HepG2 (cell line): ENCODE measurements around the gene NAPG. TPM values are rescaled to one million over a fixed set of nuclear protein-coding genes. Genes with fewer than 3 reads are reported as not detected.

Source experiments
- ATAC-seq: fragments of 200-7000 bp; cut with Tn5 transposase; 3 replicates; pipeline ENCODE4 v1.9.1; 2020; ENCODE audit warnings: mild to moderate bottlenecking, moderate library complexity
- BruUV-seq: library from RNA; stranded (reverse); fragments of 400-500 nt; replicated peaks from 2 replicates; lab custom pipeline; 2021; lab: Mats Ljungman, UMichigan
- CTCF ChIA-PET: fragments of 300-600 bp; formaldehyde crosslinking; extraction: SDS; loops from one replicate; lab custom pipeline; 2021; ENCODE audit warnings: low total read pairs, inconsistent platforms, low intra/inter-chr PET ratio; lab: Yijun Ruan, JAX
- POLR2A ChIA-PET: fragments of 350-600 bp; sonication (Branson Sonifier 250); formaldehyde crosslinking; loops from one replicate; lab custom pipeline; 2020; ENCODE audit warnings: antibody characterized with exemption, inconsistent platforms; lab: Yijun Ruan, JAX
- DNase-seq: peaks from one replicate; pipeline ENCODE4 v3.0.0-alpha.2; 2015; ENCODE audit warnings: low spot score
- FAIRE-seq: peaks from 3 replicates; lab custom pipeline; 2011; peaks lifted over from hg19 to GRCh38; lab: Jason Lieb, UNC
- H2AFZ ChIP-seq: one replicate; pipeline ENCODE4 v1.6.1; 2011; ENCODE audit warnings: low read length, inconsistent platforms
- H3K27ac ChIP-seq: fragments of 300-600 bp; 3 replicates; pipeline ENCODE4 v1.8.0; 2011; ENCODE audit warnings: mixed run types, mild to moderate bottlenecking, mixed read lengths, low read length, inconsistent platforms; ENCODE audit not compliant: insufficient read depth; ENCODE audit errors: extremely low read length
- H3K27me3 ChIP-seq, 2 experiments: fragments of 200-600 bp in 1 of 2; 2 replicates in 1 of 2; 3 replicates in 1 of 2; pipeline versions ENCODE4 v1.6.0 to v1.8.0; 2011; ENCODE audit warnings: low read length in 2 of 2, mild to moderate bottlenecking in 2 of 2, moderate library complexity in 2 of 2, inconsistent platforms in 1 of 2; ENCODE audit not compliant: insufficient read depth in 2 of 2, control insufficient read depth in 1 of 2
- H3K36me3 ChIP-seq, 2 experiments: fragments of 200-600 bp in 1 of 2; replicated peaks in 1 of 2; 2 replicates in 1 of 2; 3 replicates in 1 of 2; pipeline versions ENCODE4 v1.5.1 to v1.8.0; 2011; ENCODE audit warnings: low read length in 2 of 2, inconsistent platforms in 1 of 2; ENCODE audit not compliant: insufficient read depth in 2 of 2, control insufficient read depth in 1 of 2
- H3K4me1 ChIP-seq: 2 replicates; pipeline ENCODE4 v1.5.1; 2012; ENCODE audit warnings: low read length, inconsistent platforms; ENCODE audit not compliant: insufficient read depth
- H3K4me2 ChIP-seq: 2 replicates; pipeline ENCODE4 v1.6.0; 2011; ENCODE audit warnings: low read depth, low read length, inconsistent platforms
- H3K4me3 ChIP-seq, 3 experiments: fragments of 200-600 bp in 1 of 3; sonication (generic), shearing (Covaris generic) in 1 of 3; replicated peaks in 1 of 3; 2 replicates each; pipeline ENCODE4 v1.5.1; 2011 to 2016; ENCODE audit warnings: low read length in 3 of 3, inconsistent platforms in 2 of 3, low read depth in 2 of 3, mild to moderate bottlenecking in 2 of 3, control low read depth in 1 of 3, mixed read lengths in 1 of 3; ENCODE audit not compliant: insufficient read depth in 1 of 3
- H3K79me2 ChIP-seq: one replicate; pipeline ENCODE4 v1.6.1; 2011; ENCODE audit warnings: low read length, inconsistent platforms; ENCODE audit not compliant: insufficient read depth
- H3K9ac ChIP-seq: 2 replicates; pipeline ENCODE4 v1.6.0; 2011; ENCODE audit warnings: mild to moderate bottlenecking, low read depth, low read length, inconsistent platforms; ENCODE audit not compliant: insufficient read depth
- H3K9me3 ChIP-seq: 2 replicates; pipeline ENCODE4 v1.5.1; 2012; ENCODE audit warnings: mild to moderate bottlenecking, low read length
- H4K20me1 ChIP-seq: 2 replicates; pipeline ENCODE4 v1.6.0; 2011; ENCODE audit warnings: inconsistent platforms, mild to moderate bottlenecking, low read length, moderate library complexity; ENCODE audit not compliant: insufficient read depth
- ELF4 ChIP-seq: sonication (generic); formaldehyde crosslinking; IDR thresholded peaks from 2 replicates; pipeline ENCODE4 v1.5.0; 2020; ENCODE audit warnings: missing genetic modification reagents, mild to moderate bottlenecking, moderate library complexity, borderline replicate concordance
- HNF4A ChIP-seq: sonication (generic); formaldehyde crosslinking; IDR thresholded peaks from 2 replicates; pipeline ENCODE4 v1.4.0; 2020; ENCODE audit warnings: missing genetic modification reagents
- JARID2 ChIP-seq: sonication (generic); formaldehyde crosslinking; IDR thresholded peaks from 2 replicates; pipeline ENCODE4 v1.8.1; 2023; ENCODE audit warnings: missing genetic modification reagents, inconsistent platforms; ENCODE audit not compliant: insufficient replicate concordance
- NKX3-1 ChIP-seq: sonication (generic); formaldehyde crosslinking; IDR thresholded peaks from 2 replicates; pipeline ENCODE4 v1.5.0; 2020; ENCODE audit warnings: missing genetic modification reagents
- PAWR ChIP-seq: sonication (generic); formaldehyde crosslinking; IDR thresholded peaks from 2 replicates; pipeline ENCODE4 v1.4.0; 2020; ENCODE audit warnings: missing genetic modification reagents, mild to moderate bottlenecking, borderline replicate concordance
- RBM22 ChIP-seq: fragments of 200-400 bp; formaldehyde crosslinking; optimal IDR thresholded peaks from 2 replicates; pipeline ENCODE3; 2017; ENCODE audit warnings: mild to moderate bottlenecking, low read length, moderate library complexity
- SP5 ChIP-seq: IDR thresholded peaks from 2 replicates; pipeline ENCODE4 v1.6.1; 2016; ENCODE audit warnings: low read depth, borderline replicate concordance
- ZNF382 ChIP-seq: sonication (generic); formaldehyde crosslinking; IDR thresholded peaks from 2 replicates; pipeline ENCODE4 v1.5.0; 2020; ENCODE audit warnings: missing genetic modification reagents, mild to moderate bottlenecking, borderline replicate concordance
- ZNF557 ChIP-seq: sonication (generic); formaldehyde crosslinking; IDR thresholded peaks from 2 replicates; pipeline ENCODE4 v1.4.0; 2020; ENCODE audit warnings: missing genetic modification reagents
- ZNF564 ChIP-seq: sonication (generic); formaldehyde crosslinking; IDR thresholded peaks from 2 replicates; pipeline ENCODE4 v1.8.1; 2023; ENCODE audit warnings: mild to moderate bottlenecking, missing genetic modification reagents
- ZNF644 ChIP-seq: IDR thresholded peaks from 2 replicates; pipeline ENCODE4 v1.6.1; 2016; ENCODE audit warnings: low read depth
- ZNF652 ChIP-seq: IDR thresholded peaks from 2 replicates; pipeline ENCODE4 v1.6.1; 2016; ENCODE audit warnings: low read depth, borderline replicate concordance
- WGBS: methylation state at CpG from one replicate; pipeline ENCODE4 v1.1.6; 2017; ENCODE audit warnings: low lambda C conversion rate; 5-methylcytosine and 5-hydroxymethylcytosine counted together
- in situ Hi-C: cut with HindIII; loops from 2 replicates; pipeline ENCODE4 v1.10.0; 2017; ENCODE audit warnings: low pct_unique_long_range_greater_than_20kb; ENCODE audit not compliant: extremely low pct_ligation_motif_present
- intact Hi-C: fragments of 100-400 bp; cut with micrococcal nuclease; formaldehyde crosslinking; loops from one replicate; pipeline ENCODE4 v1.10.0; 2022; ENCODE audit not compliant: unreplicated experiment
- polyA plus RNA-seq, 8 experiments: library from polyadenylated mRNA; depleted of rRNA in 3 of 8; stranded (reverse) in 7 of 8; unstranded in 1 of 8; fragments of >200 nt; fragmentation: Illumina TruSeq in 4 of 8; extraction: Trizol in 4 of 8; gene quantifications; 2 replicates each; pipeline versions ENCODE4 v1.2.1 to v1.2.3, GENCODE V29; 2011 to 2016; ENCODE audit warnings: low read depth in 4 of 8, missing spikeins in 1 of 8, mixed read lengths in 1 of 8; ENCODE audit not compliant: insufficient read depth in 1 of 8
- total RNA-seq, 5 experiments: library from RNA; depleted of rRNA; stranded (reverse); fragments of >200 nt; fragmentation: Illumina TruSeq; extraction: Trizol; gene quantifications; 2 replicates each; pipeline ENCODE4 v1.2.3, GENCODE V29; 2016; ENCODE audit warnings: low read depth in 1 of 5
- TF ChIP-seq, protein P1 (sequence below): sonication (generic); formaldehyde crosslinking; IDR thresholded peaks from 2 replicates; pipeline ENCODE4 v1.8.1; 2023; ENCODE audit warnings: mild to moderate bottlenecking, missing genetic modification reagents
- TF ChIP-seq, protein P2 (sequence below): sonication (generic); formaldehyde crosslinking; IDR thresholded peaks from 2 replicates; pipeline ENCODE4 v1.9.0; 2022; ENCODE audit warnings: missing genetic modification reagents, mild to moderate bottlenecking, borderline replicate concordance
- TF ChIP-seq, protein P3 (sequence below): sonication (generic); formaldehyde crosslinking; IDR thresholded peaks from 2 replicates; pipeline ENCODE4 v1.4.0; 2020; ENCODE audit warnings: mild to moderate bottlenecking, low read depth, missing genetic modification reagents

NAPG gene
- total and polyA plus RNA-seq, 2 of the 13 experiments (the other 11 are each of a cell fraction or from before 2014, with no cell fraction given), result 19.8 to 34.4 TPM

DNA sequence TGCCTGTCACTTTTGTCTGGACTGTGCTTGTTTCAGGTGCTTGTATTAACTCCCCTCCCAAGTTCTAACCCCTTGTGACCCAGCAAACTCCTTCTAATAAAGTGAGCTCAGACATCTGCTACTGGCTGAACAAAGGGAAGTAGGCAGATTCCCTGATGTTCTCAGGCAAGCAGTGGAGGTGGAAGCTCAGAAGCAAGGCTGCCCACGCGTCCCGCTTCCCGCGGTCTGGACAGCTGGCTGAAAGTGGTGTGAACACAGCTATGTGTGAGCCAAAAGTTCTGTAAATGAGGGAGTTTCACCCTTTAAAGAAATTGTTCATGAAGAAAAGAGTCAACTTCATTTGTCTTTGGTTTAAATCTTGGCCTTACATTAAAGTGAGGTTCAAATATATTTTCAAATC is 40.0 kb downstream of the NAPG start:
- Histone ChIP-seq H3K4me3 (no peak overlapping the region), H3K27me3 (no peaks in the 10 kb centered on the region), H3K9ac (no peak overlapping the region), H3K4me2 (no peak overlapping the region), H3K9me3 (no peaks in the 10 kb centered on the region), H3K79me2 (no peaks in the 10 kb centered on the region), H3K36me3 (no peaks in the 10 kb centered on the region), H3K27ac (no peak overlapping the region), H2AFZ (no peak overlapping the region), H3K4me1 (no peaks in the 10 kb centered on the region), H4K20me1 (no peaks in the 10 kb centered on the region)
- TF ChIP-seq, protein P1, sequence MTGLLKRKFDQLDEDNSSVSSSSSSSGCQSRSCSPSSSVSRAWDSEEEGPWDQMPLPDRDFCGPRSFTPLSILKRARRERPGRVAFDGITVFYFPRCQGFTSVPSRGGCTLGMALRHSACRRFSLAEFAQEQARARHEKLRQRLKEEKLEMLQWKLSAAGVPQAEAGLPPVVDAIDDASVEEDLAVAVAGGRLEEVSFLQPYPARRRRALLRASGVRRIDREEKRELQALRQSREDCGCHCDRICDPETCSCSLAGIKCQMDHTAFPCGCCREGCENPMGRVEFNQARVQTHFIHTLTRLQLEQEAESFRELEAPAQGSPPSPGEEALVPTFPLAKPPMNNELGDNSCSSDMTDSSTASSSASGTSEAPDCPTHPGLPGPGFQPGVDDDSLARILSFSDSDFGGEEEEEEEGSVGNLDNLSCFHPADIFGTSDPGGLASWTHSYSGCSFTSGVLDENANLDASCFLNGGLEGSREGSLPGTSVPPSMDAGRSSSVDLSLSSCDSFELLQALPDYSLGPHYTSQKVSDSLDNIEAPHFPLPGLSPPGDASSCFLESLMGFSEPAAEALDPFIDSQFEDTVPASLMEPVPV (CRISPR knock-in tag), result no peak
- TF ChIP-seq ELF4 (CRISPR knock-in tag) (no peak), JARID2 (no peak)
- DNase-seq, result no peak
- FAIRE-seq, result no peak
- WGBS, result 95% methylated on average over 5 of the region's 5 CpGs
- intact Hi-C loops (loop anchor here (10.0 kb wide), 1 partner anchor 99 kb away; no protein-coding TSS in a partner anchor), in situ Hi-C loops (no loop called here)
- ChIA-PET POLR2A (no interaction called here), CTCF (no interaction called here)
- no TSS peak for BruUV-seq
- ATAC-seq, result no peak

DNA sequence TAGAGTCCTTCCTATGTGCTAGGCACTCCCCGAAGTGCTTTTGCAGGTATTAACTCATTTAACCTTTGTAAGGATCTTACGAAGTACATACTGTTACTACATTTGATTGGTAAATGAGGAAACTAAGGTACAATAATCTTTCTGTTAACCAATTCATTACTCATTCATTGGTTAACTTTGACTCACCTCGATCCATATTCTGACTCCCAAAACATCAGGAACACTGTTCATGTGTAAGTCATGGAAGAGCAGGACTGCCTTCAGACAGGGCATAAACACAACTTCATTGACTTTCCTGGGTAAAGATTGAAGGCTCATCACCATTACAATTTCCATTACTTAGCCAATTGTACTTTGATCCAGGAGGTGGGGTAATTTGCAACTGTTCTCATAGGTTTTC is 40.6 kb downstream of the NAPG start:
- Histone ChIP-seq H3K27me3 (no peaks in the 10 kb centered on the region), H2AFZ (no peak overlapping the region), H3K4me3 (no peak overlapping the region), H3K27ac (no peak overlapping the region), H4K20me1 (no peaks in the 10 kb centered on the region), H3K36me3 (no peaks in the 10 kb centered on the region), H3K9ac (no peak overlapping the region), H3K4me1 (no peaks in the 10 kb centered on the region), H3K9me3 (no peaks in the 10 kb centered on the region), H3K79me2 (no peaks in the 10 kb centered on the region), H3K4me2 (no peak overlapping the region)
- no TSS peak for BruUV-seq
- POLR2A ChIA-PET, result no interaction called here
- ATAC-seq, result no peak
- in situ Hi-C loops, result no loop called here
- CTCF ChIA-PET, result no interaction called here
- 94% methylated on average over 3 of the region's 3 CpGs for WGBS
- no peak for FAIRE-seq
- DNase-seq, result no peak
- intact Hi-C loops, result loop anchor here (10.0 kb wide), 1 partner anchor 98 kb away; no protein-coding TSS in a partner anchor
- TF ChIP-seq ZNF564 (CRISPR knock-in tag) (no peak), ZNF382 (CRISPR knock-in tag) (no peak), ZNF557 (CRISPR knock-in tag) (no peak), ZNF652 (CRISPR knock-in tag) (no peak), ZNF644 (CRISPR knock-in tag) (no peak), RBM22 (no peak), SP5 (CRISPR knock-in tag) (no peak), HNF4A (CRISPR knock-in tag) (no peak), NKX3-1 (CRISPR knock-in tag) (no peak), PAWR (CRISPR knock-in tag) (no peak)
- TF ChIP-seq, protein P2, sequence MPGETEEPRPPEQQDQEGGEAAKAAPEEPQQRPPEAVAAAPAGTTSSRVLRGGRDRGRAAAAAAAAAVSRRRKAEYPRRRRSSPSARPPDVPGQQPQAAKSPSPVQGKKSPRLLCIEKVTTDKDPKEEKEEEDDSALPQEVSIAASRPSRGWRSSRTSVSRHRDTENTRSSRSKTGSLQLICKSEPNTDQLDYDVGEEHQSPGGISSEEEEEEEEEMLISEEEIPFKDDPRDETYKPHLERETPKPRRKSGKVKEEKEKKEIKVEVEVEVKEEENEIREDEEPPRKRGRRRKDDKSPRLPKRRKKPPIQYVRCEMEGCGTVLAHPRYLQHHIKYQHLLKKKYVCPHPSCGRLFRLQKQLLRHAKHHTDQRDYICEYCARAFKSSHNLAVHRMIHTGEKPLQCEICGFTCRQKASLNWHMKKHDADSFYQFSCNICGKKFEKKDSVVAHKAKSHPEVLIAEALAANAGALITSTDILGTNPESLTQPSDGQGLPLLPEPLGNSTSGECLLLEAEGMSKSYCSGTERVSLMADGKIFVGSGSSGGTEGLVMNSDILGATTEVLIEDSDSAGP (CRISPR knock-in tag), result no peak
- TF ChIP-seq, protein P3, sequence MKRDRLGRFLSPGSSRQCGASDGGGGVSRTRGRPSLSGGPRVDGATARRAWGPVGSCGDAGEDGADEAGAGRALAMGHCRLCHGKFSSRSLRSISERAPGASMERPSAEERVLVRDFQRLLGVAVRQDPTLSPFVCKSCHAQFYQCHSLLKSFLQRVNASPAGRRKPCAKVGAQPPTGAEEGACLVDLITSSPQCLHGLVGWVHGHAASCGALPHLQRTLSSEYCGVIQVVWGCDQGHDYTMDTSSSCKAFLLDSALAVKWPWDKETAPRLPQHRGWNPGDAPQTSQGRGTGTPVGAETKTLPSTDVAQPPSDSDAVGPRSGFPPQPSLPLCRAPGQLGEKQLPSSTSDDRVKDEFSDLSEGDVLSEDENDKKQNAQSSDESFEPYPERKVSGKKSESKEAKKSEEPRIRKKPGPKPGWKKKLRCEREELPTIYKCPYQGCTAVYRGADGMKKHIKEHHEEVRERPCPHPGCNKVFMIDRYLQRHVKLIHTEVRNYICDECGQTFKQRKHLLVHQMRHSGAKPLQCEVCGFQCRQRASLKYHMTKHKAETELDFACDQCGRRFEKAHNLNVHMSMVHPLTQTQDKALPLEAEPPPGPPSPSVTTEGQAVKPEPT (CRISPR knock-in tag), result no peak
